Measurements from ENCODE around the gene CDC45. TPM values are rescaled to one million over a fixed set of nuclear protein-coding genes. Genes with fewer than 3 reads are reported as not detected.

Gene CDC45
- total and polyA plus RNA-seq, 2 of the 13 experiments (the other 11 are each of a cell fraction or from before 2014, with no cell fraction given) = 14.4 to 36.3 TPM

DNA sequence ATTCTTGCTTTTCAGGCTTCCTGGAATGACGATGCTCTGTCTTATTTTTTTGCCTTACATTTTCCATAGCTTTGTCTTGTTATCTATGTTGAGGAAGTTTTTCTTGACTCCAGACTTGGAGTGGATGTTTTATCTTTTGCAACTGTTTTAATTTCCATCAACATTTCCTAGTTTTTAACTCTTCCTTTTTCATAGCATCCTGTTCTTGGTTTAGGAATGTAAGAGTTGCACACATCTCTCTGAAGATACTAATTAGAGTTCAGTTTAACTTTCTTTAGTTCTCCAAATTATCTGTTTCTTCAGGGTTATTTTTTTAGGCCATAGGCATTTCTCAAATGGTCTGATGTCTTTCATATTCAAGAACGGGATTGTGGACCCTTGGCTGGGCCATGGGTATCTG lies 34.1 kb downstream of the CDC45 start:
- no TSS peak for BruUV-seq (replicated peaks)

DNA sequence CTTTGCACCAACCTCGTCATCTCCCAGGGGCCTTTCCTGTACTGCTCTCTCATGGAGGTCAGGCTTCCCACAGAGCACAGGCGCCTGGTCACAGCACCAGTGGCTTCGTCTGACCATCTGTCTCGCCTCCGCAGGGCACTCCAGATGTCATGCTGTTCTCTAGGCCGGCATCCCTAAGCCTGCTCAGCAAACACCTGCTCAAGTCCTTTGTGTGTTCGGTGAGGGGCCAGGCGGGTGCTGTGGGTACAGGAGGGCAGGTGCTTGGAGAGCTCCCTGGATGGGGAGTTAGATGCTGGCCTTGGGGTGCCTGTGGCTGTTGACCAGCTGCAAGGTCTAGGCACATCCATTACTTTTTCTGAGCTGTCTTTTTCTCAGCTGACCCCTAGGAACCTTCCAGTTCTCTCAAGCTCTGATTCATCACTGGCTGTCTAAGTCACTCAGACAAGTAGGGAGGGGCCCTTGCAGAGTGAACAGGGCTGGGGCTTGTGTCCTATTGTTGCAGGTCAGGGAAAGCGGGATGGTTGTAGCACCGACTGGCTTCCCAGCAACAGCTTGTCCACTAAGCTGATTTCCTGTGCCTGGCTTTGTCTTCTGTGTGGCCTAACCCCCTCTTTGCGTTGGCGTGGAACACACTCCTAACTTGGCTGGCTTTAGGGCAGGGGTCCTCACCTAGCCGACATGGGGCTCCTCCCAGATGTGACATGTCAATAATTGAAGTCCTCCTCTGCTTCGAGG lies 35.3 kb downstream of the CDC45 start:
- no peak overlapping the region for H3K4me3 ChIP-seq (replicated peaks in 1 of 3; ENCODE audit: insufficient read depth in 1 of 3, low read depth in 2 of 3, low read length in 3 of 3)
- H3K79me2 ChIP-seq (ENCODE audit: insufficient read depth, low read length) = no peaks in the 10 kb centered on the region
- no peak for ATAC-seq
- H3K4me2 ChIP-seq (ENCODE audit: low read depth, low read length) = no peak overlapping the region
- in situ Hi-C loops (cut with HindIII; ENCODE audit: extremely low pct_ligation_motif_present, low pct_unique_long_range_greater_than_20kb) = no loop called here
- no peaks in the 10 kb centered on the region for H3K27me3 ChIP-seq (ENCODE audit: control insufficient read depth in 1 of 2, insufficient read depth in 2 of 2, low read length in 2 of 2)
- BruUV-seq (replicated peaks) = no TSS peak
- 95% methylated on average over 12 of the region's 14 CpGs for WGBS (ENCODE audit: low lambda C conversion rate)
- no peak overlapping the region for H2AFZ ChIP-seq (ENCODE audit: low read length)
- POLR2A ChIA-PET = no interaction called here
- H4K20me1 ChIP-seq (ENCODE audit: insufficient read depth, low read length) = no peaks in the 10 kb centered on the region
- CTCF ChIA-PET (ENCODE audit: low intra/inter-chr PET ratio, low total read pairs) = no interaction called here
- no peak overlapping the region for H3K27ac ChIP-seq (ENCODE audit: extremely low read length, insufficient read depth, low read length)
- no peak overlapping the region for H3K9ac ChIP-seq (ENCODE audit: insufficient read depth, low read depth, low read length)
- FAIRE-seq = no peak
- DNase-seq (ENCODE audit: low spot score) = no peak
- peaks cover 6 to 34% of the 10 kb centered on the region in 2 experiments; a peak in 4 of 5 replicates for H3K36me3 ChIP-seq (replicated peaks in 1 of 2; ENCODE audit: control insufficient read depth in 1 of 2, insufficient read depth in 2 of 2, low read length in 2 of 2)
- H3K4me1 ChIP-seq (ENCODE audit: insufficient read depth, low read length) = no peaks in the 10 kb centered on the region
- intact Hi-C loops (cut with micrococcal nuclease; ENCODE audit: unreplicated experiment) = no loop called here
- H3K9me3 ChIP-seq (ENCODE audit: low read length) = no peaks in the 10 kb centered on the region
- no peak for TF ChIP-seq ZBTB7B (CRISPR knock-in tag; IDR thresholded peaks at IDR 0.05)
- no peak for TF ChIP-seq CBX2 (IDR thresholded peaks at IDR 0.05; ENCODE audit: low read depth, low read length)
- TF ChIP-seq CBX2 (CRISPR knock-in tag; IDR thresholded peaks at IDR 0.05; ENCODE audit: low read depth) = no peak
- no peak for TF ChIP-seq PHB2 (IDR thresholded peaks at IDR 0.05; ENCODE audit: partially characterized antibody)
- no peak for TF ChIP-seq FOXC1 (CRISPR knock-in tag; IDR thresholded peaks at IDR 0.05; ENCODE audit: borderline replicate concordance)
- TF ChIP-seq ZNF672 (CRISPR knock-in tag; IDR thresholded peaks at IDR 0.05) = no peak
- TF ChIP-seq ZSCAN25 (CRISPR knock-in tag; IDR thresholded peaks at IDR 0.05) = no peak
- no peak for TF ChIP-seq JUN (CRISPR knock-in tag; IDR thresholded peaks at IDR 0.05)
- TF ChIP-seq, protein P1, sequence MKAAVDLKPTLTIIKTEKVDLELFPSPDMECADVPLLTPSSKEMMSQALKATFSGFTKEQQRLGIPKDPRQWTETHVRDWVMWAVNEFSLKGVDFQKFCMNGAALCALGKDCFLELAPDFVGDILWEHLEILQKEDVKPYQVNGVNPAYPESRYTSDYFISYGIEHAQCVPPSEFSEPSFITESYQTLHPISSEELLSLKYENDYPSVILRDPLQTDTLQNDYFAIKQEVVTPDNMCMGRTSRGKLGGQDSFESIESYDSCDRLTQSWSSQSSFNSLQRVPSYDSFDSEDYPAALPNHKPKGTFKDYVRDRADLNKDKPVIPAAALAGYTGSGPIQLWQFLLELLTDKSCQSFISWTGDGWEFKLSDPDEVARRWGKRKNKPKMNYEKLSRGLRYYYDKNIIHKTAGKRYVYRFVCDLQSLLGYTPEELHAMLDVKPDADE (CRISPR knock-in tag; IDR thresholded peaks at IDR 0.05) = no peak
- TF ChIP-seq, protein P2, sequence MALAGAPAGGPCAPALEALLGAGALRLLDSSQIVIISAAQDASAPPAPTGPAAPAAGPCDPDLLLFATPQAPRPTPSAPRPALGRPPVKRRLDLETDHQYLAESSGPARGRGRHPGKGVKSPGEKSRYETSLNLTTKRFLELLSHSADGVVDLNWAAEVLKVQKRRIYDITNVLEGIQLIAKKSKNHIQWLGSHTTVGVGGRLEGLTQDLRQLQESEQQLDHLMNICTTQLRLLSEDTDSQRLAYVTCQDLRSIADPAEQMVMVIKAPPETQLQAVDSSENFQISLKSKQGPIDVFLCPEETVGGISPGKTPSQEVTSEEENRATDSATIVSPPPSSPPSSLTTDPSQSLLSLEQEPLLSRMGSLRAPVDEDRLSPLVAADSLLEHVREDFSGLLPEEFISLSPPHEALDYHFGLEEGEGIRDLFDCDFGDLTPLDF (CRISPR knock-in tag; IDR thresholded peaks at IDR 0.05) = no peak
- no peak for TF ChIP-seq ZNF333 (CRISPR knock-in tag; IDR thresholded peaks at IDR 0.05; ENCODE audit: borderline replicate concordance)
- TF ChIP-seq ZBTB21 (CRISPR knock-in tag; IDR thresholded peaks at IDR 0.05) = no peak
- no peak for TF ChIP-seq SP4 (CRISPR knock-in tag; IDR thresholded peaks at IDR 0.05)
- TF ChIP-seq ZBTB8A (CRISPR knock-in tag; IDR thresholded peaks at IDR 0.05; ENCODE audit: borderline replicate concordance, low read depth) = no peak
- TF ChIP-seq PHF8 (CRISPR knock-in tag; IDR thresholded peaks at IDR 0.05) = no peak
- TF ChIP-seq SPEN (CRISPR knock-in tag; IDR thresholded peaks at IDR 0.05; ENCODE audit: low read depth) = no peak
- TF ChIP-seq, protein P3, sequence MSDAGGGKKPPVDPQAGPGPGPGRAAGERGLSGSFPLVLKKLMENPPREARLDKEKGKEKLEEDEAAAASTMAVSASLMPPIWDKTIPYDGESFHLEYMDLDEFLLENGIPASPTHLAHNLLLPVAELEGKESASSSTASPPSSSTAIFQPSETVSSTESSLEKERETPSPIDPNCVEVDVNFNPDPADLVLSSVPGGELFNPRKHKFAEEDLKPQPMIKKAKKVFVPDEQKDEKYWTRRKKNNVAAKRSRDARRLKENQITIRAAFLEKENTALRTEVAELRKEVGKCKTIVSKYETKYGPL (CRISPR knock-in tag; IDR thresholded peaks at IDR 0.05) = no peak

More for the DNA sequence above, 34.1 kb downstream of the CDC45 start:
- Histone ChIP-seq H3K27ac (ENCODE audit: extremely low read length, insufficient read depth, low read length) (no peak overlapping the region), H3K9me3 (ENCODE audit: low read length) (no peaks in the 10 kb centered on the region), H4K20me1 (ENCODE audit: insufficient read depth, low read length) (no peaks in the 10 kb centered on the region), H3K27me3 (ENCODE audit: control insufficient read depth in 1 of 2, insufficient read depth in 2 of 2, low read length in 2 of 2) (no peaks in the 10 kb centered on the region), H2AFZ (ENCODE audit: low read length) (no peak overlapping the region), H3K4me3 (replicated peaks in 1 of 3; ENCODE audit: insufficient read depth in 1 of 3, low read depth in 2 of 3, low read length in 3 of 3) (no peak overlapping the region), H3K36me3 (replicated peaks in 1 of 2; ENCODE audit: control insufficient read depth in 1 of 2, insufficient read depth in 2 of 2, low read length in 2 of 2) (peaks cover 6 to 43% of the 10 kb centered on the region in 2 experiments; a peak in 4 of 5 replicates), H3K9ac (ENCODE audit: insufficient read depth, low read depth, low read length) (no peak overlapping the region), H3K4me1 (ENCODE audit: insufficient read depth, low read length) (no peaks in the 10 kb centered on the region), H3K79me2 (ENCODE audit: insufficient read depth, low read length) (no peaks in the 10 kb centered on the region), H3K4me2 (ENCODE audit: low read depth, low read length) (no peak overlapping the region)
- DNase-seq (ENCODE audit: low spot score) = no peak
- 50% methylated on average over 2 of the region's 2 CpGs for WGBS (ENCODE audit: low lambda C conversion rate)
- ChIA-PET POLR2A (no interaction called here), CTCF (ENCODE audit: low intra/inter-chr PET ratio, low total read pairs) (no interaction called here)
- in situ Hi-C loops (cut with HindIII; ENCODE audit: extremely low pct_ligation_motif_present, low pct_unique_long_range_greater_than_20kb) = no loop called here
- no peak for ATAC-seq
- intact Hi-C loops (cut with micrococcal nuclease; ENCODE audit: unreplicated experiment) = no loop called here
- FAIRE-seq = no peak
- no peak for TF ChIP-seq ZNF563 (CRISPR knock-in tag; IDR thresholded peaks at IDR 0.05)

All from HepG2 (cell line).